Activated naive CD8-positive, alpha-beta T cell (primary cell): ENCODE results near the gene CLECL1.
A peak's percentile ranks its signal among the peaks of the same experiment; 100 is the strongest.
"Not testable (repeated sequence)": the region's sequence is repeated elsewhere in the genome, so short reads cannot be mapped to it uniquely, and the experiment has no call there.

Experiments used
- H3K27ac Mint-ChIP-seq: one replicate; pipeline ENCODE4 v1.8.0; 2021; ENCODE audit warnings: mixed read lengths
- H3K27me3 Mint-ChIP-seq: one replicate; pipeline ENCODE4 v1.8.0; 2021; ENCODE audit warnings: mixed read lengths
- H3K36me3 Mint-ChIP-seq: one replicate; pipeline ENCODE4 v1.8.0; 2021; ENCODE audit warnings: mixed read lengths
- H3K4me1 Mint-ChIP-seq: one replicate; pipeline ENCODE4 v1.8.0; 2021; ENCODE audit warnings: low read depth, mixed read lengths
- H3K4me3 Mint-ChIP-seq: one replicate; pipeline ENCODE4 v1.8.0; 2021; ENCODE audit warnings: mild to moderate bottlenecking, mixed read lengths
- H3K9me3 Mint-ChIP-seq: one replicate; pipeline ENCODE4 v1.8.0; 2021; ENCODE audit warnings: low read depth, mixed read lengths

CLECL1 gene

GRCh38 chr12:9717070-9717925 lies 15.6 kb downstream of the CLECL1 start:
- Mint-ChIP-seq H3K27me3 (no peaks in the 10 kb centered on the region), H3K36me3 (peaks cover 5% of the 10 kb centered on the region), H3K4me1 (peaks cover 31% of the 10 kb centered on the region), H3K27ac (no peak overlapping the region), H3K9me3 (no peaks in the 10 kb centered on the region), H3K4me3 (no peak overlapping the region)

GRCh38 chr12:9713032-9713558 lies 19.8 kb downstream of the CLECL1 start:
- H3K27me3 Mint-ChIP-seq, H3K9me3 Mint-ChIP-seq, H3K4me3 Mint-ChIP-seq, H3K36me3 Mint-ChIP-seq: not testable (repeated sequence)
- Mint-ChIP-seq H3K4me1 (peaks cover 50% of the 10 kb centered on the region), H3K27ac (peak overlapping the region; percentile 46)

GRCh38 chr12:9711664-9712063 lies 21.2 kb downstream of the CLECL1 start:
- Mint-ChIP-seq H3K27ac (peak overlapping the region; percentile 9), H3K4me3 (no peak overlapping the region), H3K4me1 (peaks cover 63% of the 10 kb centered on the region), H3K9me3 (no peaks in the 10 kb centered on the region), H3K27me3 (no peaks in the 10 kb centered on the region), H3K36me3 (no peaks in the 10 kb centered on the region)

GRCh38 chr12:9710584-9711375 lies 22.1 kb downstream of the CLECL1 start:
- Mint-ChIP-seq H3K4me1 (peaks cover 65% of the 10 kb centered on the region), H3K9me3 (no peaks in the 10 kb centered on the region), H3K27ac (peak overlapping the region; percentile 72), H3K27me3 (no peaks in the 10 kb centered on the region), H3K4me3 (no peak overlapping the region), H3K36me3 (peaks cover 5% of the 10 kb centered on the region)

- Mint-ChIP-seq H3K9me3 (peaks cover 8% of the 10 kb centered on the region), H3K4me1 (peaks cover 71% of the 10 kb centered on the region), H3K36me3 (peaks cover 11% of the 10 kb centered on the region), H3K4me3 (no peak overlapping the region), H3K27ac (peak overlapping the region; percentile 95), H3K27me3 (no peaks in the 10 kb centered on the region)
These were observed 24.0 kb downstream of the CLECL1 start for GRCh38 chr12:9708853-9709252.

- Mint-ChIP-seq H3K27ac (peak overlapping the region; percentile 95), H3K27me3 (no peaks in the 10 kb centered on the region), H3K4me3 (peak overlapping the region; percentile 69), H3K36me3 (peaks cover 11% of the 10 kb centered on the region), H3K4me1 (peaks cover 70% of the 10 kb centered on the region), H3K9me3 (peaks cover 8% of the 10 kb centered on the region)
These were observed 24.8 kb downstream of the CLECL1 start for GRCh38 chr12:9707864-9708808.

- Mint-ChIP-seq H3K27me3 (no peaks in the 10 kb centered on the region), H3K36me3 (peaks cover 11% of the 10 kb centered on the region), H3K4me3 (peak overlapping the region; percentile 69), H3K27ac (peak overlapping the region; percentile 95), H3K4me1 (peaks cover 77% of the 10 kb centered on the region), H3K9me3 (peaks cover 8% of the 10 kb centered on the region)
These were observed 25.5 kb downstream of the CLECL1 start for GRCh38 chr12:9707356-9707755.

- Mint-ChIP-seq H3K36me3 (peaks cover 11% of the 10 kb centered on the region), H3K9me3 (peaks cover 8% of the 10 kb centered on the region), H3K4me1 (peaks cover 80% of the 10 kb centered on the region), H3K27ac (peak overlapping the region; percentile 81), H3K27me3 (no peaks in the 10 kb centered on the region), H3K4me3 (peak overlapping the region; percentile 20)
These were observed 26.7 kb downstream of the CLECL1 start for GRCh38 chr12:9706086-9706685.

GRCh38 chr12:9704561-9704960 lies 28.3 kb downstream of the CLECL1 start:
- H3K27me3 Mint-ChIP-seq, H3K4me3 Mint-ChIP-seq: not testable (repeated sequence)
- Mint-ChIP-seq H3K4me1 (peaks cover 84% of the 10 kb centered on the region), H3K36me3 (peaks cover 11% of the 10 kb centered on the region), H3K27ac (peak overlapping the region; percentile 78), H3K9me3 (peaks cover 15% of the 10 kb centered on the region)

GRCh38 chr12:9702255-9702654 lies 30.6 kb downstream of the CLECL1 start:
- peaks cover 26% of the 10 kb centered on the region for H3K9me3 Mint-ChIP-seq
- H3K27ac Mint-ChIP-seq: peak overlapping the region; percentile 88
- H3K4me3 Mint-ChIP-seq: peak overlapping the region; percentile 63
- H3K4me1 Mint-ChIP-seq: peaks cover 81% of the 10 kb centered on the region
- no peaks in the 10 kb centered on the region for H3K27me3 Mint-ChIP-seq
- peaks cover 23% of the 10 kb centered on the region for H3K36me3 Mint-ChIP-seq

GRCh38 chr12:9701380-9702154 lies 31.3 kb downstream of the CLECL1 start:
- H3K4me3 Mint-ChIP-seq: peak overlapping the region; percentile 63
- H3K4me1 Mint-ChIP-seq: peaks cover 77% of the 10 kb centered on the region
- H3K27ac Mint-ChIP-seq: peak overlapping the region; percentile 88
- peaks cover 26% of the 10 kb centered on the region for H3K36me3 Mint-ChIP-seq
- peaks cover 26% of the 10 kb centered on the region for H3K9me3 Mint-ChIP-seq
- H3K27me3 Mint-ChIP-seq: no peaks in the 10 kb centered on the region

GRCh38 chr12:9700606-9700956 lies 32.3 kb downstream of the CLECL1 start:
- H3K27ac Mint-ChIP-seq: peak overlapping the region; percentile 88
- no peaks in the 10 kb centered on the region for H3K27me3 Mint-ChIP-seq
- H3K4me3 Mint-ChIP-seq: no peak overlapping the region
- H3K9me3 Mint-ChIP-seq: peaks cover 27% of the 10 kb centered on the region
- peaks cover 70% of the 10 kb centered on the region for H3K4me1 Mint-ChIP-seq
- H3K36me3 Mint-ChIP-seq: peaks cover 32% of the 10 kb centered on the region

GRCh38 chr12:9699898-9700605 lies 32.8 kb downstream of the CLECL1 start:
- Mint-ChIP-seq H3K27me3 (no peaks in the 10 kb centered on the region), H3K27ac (peak overlapping the region; percentile 88), H3K9me3 (peaks cover 26% of the 10 kb centered on the region), H3K4me3 (no peak overlapping the region), H3K36me3 (peaks cover 31% of the 10 kb centered on the region), H3K4me1 (peaks cover 65% of the 10 kb centered on the region)
